ENCODE data around the gene GNG2. TPM values are rescaled to one million over a fixed set of nuclear protein-coding genes. Genes with fewer than 3 reads are reported as not detected.

The GNG2 gene
- total RNA-seq = 23.0 and 23.6 TPM in 2 replicates

GRCh38 chr14:51860164-51860824 lies at the start of gene GNG2:
TSS of gene GNG2 (plus strand) at chr14:51860612. CDS start at chr14:51950679, 90,067 bp downstream.

GRCh38 chr14:51989293-51990234 lies 129.2 kb downstream of the GNG2 start, which contains the start of gene RTRAF:
TSS of gene RTRAF (plus strand) at chr14:51989546. CDS start at chr14:51989640, 94 bp downstream.

Other genes starting within 250 kb of the GNG2 start
- gene FRMD6, start 208.7 kb upstream of the GNG2 start, total RNA-seq = 96.6 and 105 TPM in 2 replicates
- gene RTRAF, start 128.9 kb downstream of the GNG2 start, total RNA-seq = 109 and 125 TPM in 2 replicates
- gene NID2, start 208.4 kb downstream of the GNG2 start, total RNA-seq = 85.0 and 94.7 TPM in 2 replicates

Data from bronchus fibroblast of lung (primary cell).